Activated effector memory CD4-positive, alpha-beta T cell treated with Interleukin-2 at 50 U/mL for 16 hours (primary cell): ENCODE data around the gene SSH2.
A peak's percentile ranks its signal among the peaks of the same experiment; 100 is the strongest.
"Not testable (repeated sequence)": the region's sequence is repeated elsewhere in the genome, so short reads cannot be mapped to it uniquely, and the experiment has no call there.

Experiments
- DNase-seq: peaks from one replicate; pipeline ENCODE4 v3.0.0-alpha.2; 2020

Gene SSH2

GRCh38 chr17:29930409-29931010 lies 482 bp upstream of the SSH2 start:
- peak; percentile 1 for DNase-seq

- DNase-seq = no peak
Measured at GRCh38 chr17:29929006-29929532, 959 bp downstream of the SSH2 start.

GRCh38 chr17:29927546-29927945 lies 2.5 kb downstream of the SSH2 start:
- DNase-seq = no peak

GRCh38 chr17:29924786-29925185 lies 5.2 kb downstream of the SSH2 start:
- DNase-seq = no peak

- DNase-seq = no peak
Measured at GRCh38 chr17:29918922-29919856, 10.8 kb downstream of the SSH2 start.

GRCh38 chr17:29918016-29918415 lies 12.0 kb downstream of the SSH2 start:
- no peak for DNase-seq

- DNase-seq = no peak
Measured at GRCh38 chr17:29914819-29915537, 15.1 kb downstream of the SSH2 start.

GRCh38 chr17:29911641-29912177 lies 18.3 kb downstream of the SSH2 start:
- no peak for DNase-seq

GRCh38 chr17:29909236-29910003 lies 20.6 kb downstream of the SSH2 start:
- DNase-seq = no peak

- DNase-seq = no peak
Measured at GRCh38 chr17:29906969-29907368, 23.1 kb downstream of the SSH2 start.

- no peak for DNase-seq
Measured at GRCh38 chr17:29905879-29906167, 24.2 kb downstream of the SSH2 start.

GRCh38 chr17:29905086-29905878 lies 24.7 kb downstream of the SSH2 start:
- no peak for DNase-seq

GRCh38 chr17:29903471-29903870 lies 26.6 kb downstream of the SSH2 start:
- no peak for DNase-seq

- not testable (repeated sequence) for DNase-seq
Measured at GRCh38 chr17:29897136-29897535, 32.9 kb downstream of the SSH2 start.

GRCh38 chr17:29892201-29892600 lies 37.8 kb downstream of the SSH2 start:
- DNase-seq = no peak

- DNase-seq = no peak
Measured at GRCh38 chr17:29891131-29891530, 38.9 kb downstream of the SSH2 start.

- no peak for DNase-seq
Measured at GRCh38 chr17:29885031-29885640, 44.9 kb downstream of the SSH2 start.

- no peak for DNase-seq
Measured at GRCh38 chr17:29883497-29883896, 46.5 kb downstream of the SSH2 start.

- no peak for DNase-seq
Measured at GRCh38 chr17:29881256-29881655, 48.8 kb downstream of the SSH2 start.

GRCh38 chr17:29880031-29880430 lies 50.0 kb downstream of the SSH2 start:
- no peak for DNase-seq

GRCh38 chr17:29874931-29875596 lies 55.0 kb downstream of the SSH2 start:
- DNase-seq = no peak
